ENCODE measurements around the gene S100P. TPM values are rescaled to one million over a fixed set of nuclear protein-coding genes. Genes with fewer than 3 reads are reported as not detected.
"Not testable (repeated sequence)": the region's sequence is repeated elsewhere in the genome, so short reads cannot be mapped to it uniquely, and the experiment has no call there.

The S100P gene
- total RNA-seq, 1 experiment from 2014 or later = 480 TPM

GRCh38 chr4:6647169-6647568, 46.5 kb upstream of the S100P start:
- peaks cover 15% of the 10 kb centered on the region for H3K79me2 ChIP-seq (ENCODE audit: low read depth)
- intact Hi-C loops (cut with micrococcal nuclease; ENCODE audit: unreplicated experiment) = loop anchor here (10.0 kb wide), 1 partner anchor 72 kb away; the partner anchor contains the start of gene MAN2B2
- DNase-seq = no peak
- H3F3A ChIP-seq (ENCODE audit: insufficient read depth, low read depth) = peaks cover 12% of the 10 kb centered on the region; the same call in 1 of the 2 replicates
- H3K27ac ChIP-seq = no peak overlapping the region
- no peak for TF ChIP-seq EZH2 (IDR thresholded peaks at IDR 0.05; ENCODE audit: low read depth)
- H2AFZ ChIP-seq = no peak overlapping the region
- no peaks in the 10 kb centered on the region for H3K9me3 ChIP-seq (ENCODE audit: insufficient read depth, low read depth)
- no peak overlapping the region for H3K4me3 ChIP-seq
- peaks cover 8% of the 10 kb centered on the region for H3K4me1 ChIP-seq (replicated peaks; ENCODE audit: insufficient read depth)
- POLR2A ChIA-PET (ENCODE audit: unreplicated experiment) = interaction anchor here (0.7 kb wide), 1 partner anchor 49 kb away, joined by 6 read pairs; no protein-coding TSS in a partner anchor
- CTCF ChIA-PET = interaction anchor here (0.6 kb wide), 1 partner anchor 315 kb away, joined by 3 read pairs; no protein-coding TSS in a partner anchor
- H3K27me3 ChIP-seq (ENCODE audit: insufficient read depth, low read depth) = no peaks in the 10 kb centered on the region
- no peak overlapping the region for H3K4me2 ChIP-seq
- no peaks in the 10 kb centered on the region for H3K9me2 ChIP-seq (ENCODE audit: insufficient read depth)
- peaks cover 12% of the 10 kb centered on the region for H3K36me3 ChIP-seq (ENCODE audit: low read depth)
- BruUV-seq (replicated peaks) = no TSS peak
- H4K20me1 ChIP-seq (ENCODE audit: insufficient read depth) = peaks cover 8% of the 10 kb centered on the region; the same call in 1 of the 2 replicates

GRCh38 chr4:6647582-6648230, 46.0 kb upstream of the S100P start:
- CTCF ChIA-PET = interaction anchor here (0.6 kb wide), 1 partner anchor 316 kb away, joined by 3 read pairs; no protein-coding TSS in a partner anchor
- intact Hi-C loops (cut with micrococcal nuclease; ENCODE audit: unreplicated experiment) = loop anchor here (10.0 kb wide), 1 partner anchor 73 kb away; the partner anchor contains the start of gene MAN2B2
- peaks cover 10% of the 10 kb centered on the region for H3K79me2 ChIP-seq (ENCODE audit: low read depth)

DNA sequence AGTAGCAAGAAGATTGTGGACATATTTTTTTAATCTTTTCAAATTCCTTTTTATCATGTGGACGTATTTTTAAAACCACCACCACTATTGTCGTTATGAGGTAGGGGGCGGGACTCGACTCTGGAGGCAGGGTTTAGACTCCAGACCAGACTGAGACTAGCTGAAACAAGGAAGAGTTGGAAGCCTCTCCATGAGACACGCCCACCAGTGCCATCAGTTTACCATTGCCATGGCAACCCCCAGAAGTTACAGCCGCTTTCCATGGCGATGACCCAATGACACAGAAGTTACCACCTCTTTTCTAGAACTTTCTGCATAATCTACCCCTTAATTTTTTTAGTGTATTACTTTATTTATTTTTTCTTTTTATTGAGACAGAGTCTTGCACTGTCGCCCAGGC, 44.5 kb upstream of the S100P start:
- no peak overlapping the region for H3K4me2 ChIP-seq
- H2AFZ ChIP-seq = no peak overlapping the region
- no peak for DNase-seq
- H3K9me3 ChIP-seq (ENCODE audit: insufficient read depth, low read depth) = no peaks in the 10 kb centered on the region
- no peaks in the 10 kb centered on the region for H3K36me3 ChIP-seq (ENCODE audit: low read depth)
- no TSS peak for BruUV-seq (replicated peaks)
- no peaks in the 10 kb centered on the region for H4K20me1 ChIP-seq (ENCODE audit: insufficient read depth)
- H3K79me2 ChIP-seq (ENCODE audit: low read depth) = no peaks in the 10 kb centered on the region
- H3K27ac ChIP-seq = no peak overlapping the region
- intact Hi-C loops (cut with micrococcal nuclease; ENCODE audit: unreplicated experiment) = loop anchor here (10.0 kb wide), 1 partner anchor 74 kb away; the partner anchor contains the start of gene MAN2B2
- no peaks in the 10 kb centered on the region for H3F3A ChIP-seq (ENCODE audit: insufficient read depth, low read depth)
- H3K4me3 ChIP-seq = no peak overlapping the region
- no peaks in the 10 kb centered on the region for H3K9me2 ChIP-seq (ENCODE audit: insufficient read depth)
- CTCF ChIA-PET = no interaction called here
- H3K27me3 ChIP-seq (ENCODE audit: insufficient read depth, low read depth) = no peaks in the 10 kb centered on the region
- POLR2A ChIA-PET (ENCODE audit: unreplicated experiment) = no interaction called here
- no peak for TF ChIP-seq EZH2 (IDR thresholded peaks at IDR 0.05; ENCODE audit: low read depth)
- TF ChIP-seq CTCF (conservative IDR thresholded peaks at IDR 0.05) = no peak
- H3K4me1 ChIP-seq (replicated peaks; ENCODE audit: insufficient read depth) = no peaks in the 10 kb centered on the region

More at GRCh38 chr4:6647582-6648230, 46.0 kb upstream of the S100P start:
- Histone ChIP-seq H3K9me2 (ENCODE audit: insufficient read depth) (no peaks in the 10 kb centered on the region), H4K20me1 (ENCODE audit: insufficient read depth) (peaks cover 4% of the 10 kb centered on the region; the same call in 1 of the 2 replicates), H2AFZ (no peak overlapping the region), H3F3A (ENCODE audit: insufficient read depth, low read depth) (peaks cover 12% of the 10 kb centered on the region; the same call in 1 of the 2 replicates), H3K27ac (no peak overlapping the region), H3K36me3 (ENCODE audit: low read depth) (peaks cover 6% of the 10 kb centered on the region), H3K4me2 (no peak overlapping the region), H3K27me3 (ENCODE audit: insufficient read depth, low read depth) (no peaks in the 10 kb centered on the region), H3K4me3 (no peak overlapping the region), H3K9me3 (ENCODE audit: insufficient read depth, low read depth) (no peaks in the 10 kb centered on the region), H3K4me1 (replicated peaks; ENCODE audit: insufficient read depth) (peaks cover 2% of the 10 kb centered on the region)
- POLR2A ChIA-PET (ENCODE audit: unreplicated experiment) = interaction anchor here (0.7 kb wide), 1 partner anchor 48 kb away, joined by 6 read pairs; no protein-coding TSS in a partner anchor
- DNase-seq = no peak
- BruUV-seq (replicated peaks) = no TSS peak
- TF ChIP-seq EZH2 (IDR thresholded peaks at IDR 0.05; ENCODE audit: low read depth) = no peak

GRCh38 chr4:6654211-6654610, 39.5 kb upstream of the S100P start:
- CTCF ChIA-PET; intact Hi-C loops (cut with micrococcal nuclease; ENCODE audit: unreplicated experiment); H4K20me1 ChIP-seq (ENCODE audit: insufficient read depth); H3K9me2 ChIP-seq (ENCODE audit: insufficient read depth); H3K79me2 ChIP-seq (ENCODE audit: low read depth); H3K27me3 ChIP-seq (ENCODE audit: insufficient read depth, low read depth); H3K27ac ChIP-seq; BruUV-seq (replicated peaks); H3K4me1 ChIP-seq (replicated peaks; ENCODE audit: insufficient read depth); DNase-seq; H3K36me3 ChIP-seq (ENCODE audit: low read depth); H3K9me3 ChIP-seq (ENCODE audit: insufficient read depth, low read depth); H3K4me3 ChIP-seq; H2AFZ ChIP-seq; H3K4me2 ChIP-seq; H3F3A ChIP-seq (ENCODE audit: insufficient read depth, low read depth): not testable (repeated sequence)
- POLR2A ChIA-PET (ENCODE audit: unreplicated experiment) = interaction anchor here (0.7 kb wide), 1 partner anchor 114 kb away, joined by 9 read pairs; no protein-coding TSS in a partner anchor

GRCh38 chr4:6655291-6655690, 38.4 kb upstream of the S100P start:
- H3K36me3 ChIP-seq (ENCODE audit: low read depth); H3K79me2 ChIP-seq (ENCODE audit: low read depth); CTCF ChIA-PET; H3K4me3 ChIP-seq; H3F3A ChIP-seq (ENCODE audit: insufficient read depth, low read depth); H3K9me2 ChIP-seq (ENCODE audit: insufficient read depth); H3K4me2 ChIP-seq; BruUV-seq (replicated peaks); H2AFZ ChIP-seq; H3K27me3 ChIP-seq (ENCODE audit: insufficient read depth, low read depth); H3K4me1 ChIP-seq (replicated peaks; ENCODE audit: insufficient read depth); H4K20me1 ChIP-seq (ENCODE audit: insufficient read depth); H3K9me3 ChIP-seq (ENCODE audit: insufficient read depth, low read depth); H3K27ac ChIP-seq; DNase-seq; POLR2A ChIA-PET (ENCODE audit: unreplicated experiment); intact Hi-C loops (cut with micrococcal nuclease; ENCODE audit: unreplicated experiment): not testable (repeated sequence)

All from PC-9 (cell line).